Coronary artery (tissue), 2 donors: ENCODE measurements around the gene CHCHD1.
A peak's percentile ranks its signal among the peaks of the same experiment; 100 is the strongest.

Experiments
- DNase-seq: peaks from one replicate; pipeline ENCODE4 v3.0.0-alpha.2; 2017; ENCODE audit warnings: low spot score
- H3K27ac ChIP-seq, 2 donors: fragments of 200-600 bp; sonication (generic); one replicate each; pipeline ENCODE4 v1.5.1; 2016 to 2019
- H3K4me3 ChIP-seq: fragments of 200-600 bp; sonication (generic); 2 replicates; pipeline ENCODE4 v1.5.1; 2016; ENCODE audit warnings: mild to moderate bottlenecking, moderate library complexity
- TF ChIP-seq, protein P1 (sequence below): fragments of 200-600 bp; sonication (generic); IDR thresholded peaks from one replicate; pipeline ENCODE4 v1.5.1; 2019; ENCODE audit warnings: antibody characterized with exemption

CHCHD1 gene

DNA sequence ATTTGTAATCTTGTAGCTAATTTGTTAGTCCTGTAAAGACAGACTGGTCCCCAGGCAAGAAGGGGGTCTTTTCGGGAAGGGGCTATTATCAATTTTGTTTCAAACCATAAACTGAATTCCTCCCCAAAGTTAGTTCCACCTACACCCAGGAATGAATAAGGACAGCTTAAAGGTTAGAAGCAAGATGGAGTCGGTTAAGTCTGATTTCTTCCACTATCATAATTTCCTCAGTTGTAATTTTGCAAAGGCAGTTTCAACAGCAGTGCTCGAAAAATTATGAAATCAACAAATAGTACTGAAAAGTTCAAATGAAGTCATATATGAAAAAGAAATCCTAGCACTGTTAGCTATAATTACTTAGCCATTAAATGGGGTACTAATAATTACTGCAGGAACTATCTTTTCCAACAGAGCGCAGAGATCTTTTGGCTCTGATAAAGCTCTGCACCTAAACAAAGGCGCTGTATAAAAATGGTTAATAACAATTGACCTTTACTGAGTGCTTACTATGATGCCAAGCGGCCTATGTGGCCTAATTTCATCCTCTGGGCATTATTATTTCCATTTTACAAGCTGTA, 38.4 kb upstream of the CHCHD1 start:
- Histone ChIP-seq H3K27ac (peak overlapping the region; percentile 80 to 94), H3K4me3 (peak overlapping the region; percentile 72)
- DNase-seq: no peak
- TF ChIP-seq, protein P1, sequence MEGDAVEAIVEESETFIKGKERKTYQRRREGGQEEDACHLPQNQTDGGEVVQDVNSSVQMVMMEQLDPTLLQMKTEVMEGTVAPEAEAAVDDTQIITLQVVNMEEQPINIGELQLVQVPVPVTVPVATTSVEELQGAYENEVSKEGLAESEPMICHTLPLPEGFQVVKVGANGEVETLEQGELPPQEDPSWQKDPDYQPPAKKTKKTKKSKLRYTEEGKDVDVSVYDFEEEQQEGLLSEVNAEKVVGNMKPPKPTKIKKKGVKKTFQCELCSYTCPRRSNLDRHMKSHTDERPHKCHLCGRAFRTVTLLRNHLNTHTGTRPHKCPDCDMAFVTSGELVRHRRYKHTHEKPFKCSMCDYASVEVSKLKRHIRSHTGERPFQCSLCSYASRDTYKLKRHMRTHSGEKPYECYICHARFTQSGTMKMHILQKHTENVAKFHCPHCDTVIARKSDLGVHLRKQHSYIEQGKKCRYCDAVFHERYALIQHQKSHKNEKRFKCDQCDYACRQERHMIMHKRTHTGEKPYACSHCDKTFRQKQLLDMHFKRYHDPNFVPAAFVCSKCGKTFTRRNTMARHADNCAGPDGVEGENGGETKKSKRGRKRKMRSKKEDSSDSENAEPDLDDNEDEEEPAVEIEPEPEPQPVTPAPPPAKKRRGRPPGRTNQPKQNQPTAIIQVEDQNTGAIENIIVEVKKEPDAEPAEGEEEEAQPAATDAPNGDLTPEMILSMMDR: no peak

DNA sequence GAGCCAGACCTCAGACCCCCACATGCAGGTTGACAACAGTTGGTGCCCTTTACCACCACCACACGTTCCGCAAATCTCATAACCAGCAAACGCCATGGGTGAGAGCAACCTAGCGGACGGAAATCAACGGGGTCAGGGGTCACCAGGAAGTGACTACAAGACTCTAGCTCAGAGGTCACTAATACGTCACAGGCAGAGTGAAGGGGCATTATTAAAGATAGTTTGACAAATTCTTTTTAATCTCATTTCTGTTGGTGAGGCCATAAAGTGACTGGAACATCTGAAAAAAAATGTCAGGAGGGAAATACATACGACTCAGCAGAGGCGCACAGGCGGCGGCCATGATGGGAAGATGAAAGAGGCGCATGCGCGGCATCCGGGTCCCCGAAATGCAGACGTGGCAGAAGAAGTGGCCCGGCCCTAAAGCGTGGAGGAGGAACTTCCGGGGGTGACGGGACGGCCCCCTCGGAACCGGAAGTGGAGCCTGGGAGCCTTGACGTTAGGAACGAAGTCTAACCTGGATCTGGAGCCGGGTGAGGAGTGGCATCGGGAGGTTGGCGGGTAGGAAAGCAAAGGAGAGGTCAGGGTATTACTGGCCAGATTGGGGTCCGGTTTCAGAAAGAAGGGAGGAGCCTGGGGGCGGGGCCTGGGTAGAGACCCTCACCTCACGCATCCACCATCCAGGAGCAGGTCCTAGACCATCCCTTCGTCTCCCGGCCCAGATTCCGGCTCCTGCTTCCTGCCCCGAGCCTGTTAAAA, 37.8 kb upstream of the CHCHD1 start, which contains the start of gene SEC24C:
SEC24C (plus strand) TSS at position 468 of the 759 bp plus-strand sequence. CDS start 2,461 bp downstream, outside the sequence.
- Histone ChIP-seq H3K4me3 (peak within 1 kb of the TSS; percentile 72), H3K27ac (peak within 1 kb of the TSS; percentile 80 to 94)
- TF ChIP-seq, protein P1: no peak
- DNase-seq: peak; percentile 98

DNA sequence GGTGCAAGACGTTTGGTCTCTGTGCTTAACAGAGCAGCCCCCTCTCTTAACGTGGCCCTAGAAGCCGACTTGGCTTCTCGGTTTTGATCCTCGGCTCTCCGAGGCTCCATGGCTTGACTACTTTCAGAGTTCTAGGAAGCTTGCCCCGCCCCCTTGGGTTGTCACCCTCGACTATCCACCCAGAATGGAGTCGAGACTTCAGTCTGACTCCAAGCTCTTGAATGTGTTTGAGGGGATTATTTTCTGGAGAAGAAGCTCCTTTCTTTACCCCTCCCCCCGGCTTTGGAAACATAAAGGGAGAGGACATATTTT, 37.2 kb upstream of the CHCHD1 start:
- TF ChIP-seq, protein P1: no peak
- Histone ChIP-seq H3K4me3 (peak overlapping the region; percentile 72), H3K27ac (peak overlapping the region; percentile 80 to 94)
- DNase-seq: no peak

DNA sequence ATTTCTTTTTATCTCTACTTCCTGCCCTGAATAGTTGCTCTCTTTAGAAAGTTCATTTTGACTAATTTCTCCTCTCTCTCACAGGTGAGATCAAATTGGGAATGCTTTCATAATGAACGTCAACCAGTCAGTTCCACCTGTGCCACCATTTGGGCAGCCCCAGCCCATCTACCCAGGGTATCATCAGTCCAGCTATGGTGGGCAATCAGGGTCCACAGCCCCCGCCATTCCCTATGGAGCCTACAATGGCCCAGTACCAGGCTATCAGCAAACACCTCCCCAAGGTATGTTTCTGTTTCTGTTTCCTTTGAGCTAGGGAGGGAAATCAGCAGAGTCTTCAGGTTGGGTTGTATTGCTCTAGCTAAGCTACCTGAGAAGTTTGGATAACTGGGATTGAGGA, 35.1 kb upstream of the CHCHD1 start:
- H3K27ac ChIP-seq: no peak overlapping the region
- TF ChIP-seq, protein P1: no peak

DNA sequence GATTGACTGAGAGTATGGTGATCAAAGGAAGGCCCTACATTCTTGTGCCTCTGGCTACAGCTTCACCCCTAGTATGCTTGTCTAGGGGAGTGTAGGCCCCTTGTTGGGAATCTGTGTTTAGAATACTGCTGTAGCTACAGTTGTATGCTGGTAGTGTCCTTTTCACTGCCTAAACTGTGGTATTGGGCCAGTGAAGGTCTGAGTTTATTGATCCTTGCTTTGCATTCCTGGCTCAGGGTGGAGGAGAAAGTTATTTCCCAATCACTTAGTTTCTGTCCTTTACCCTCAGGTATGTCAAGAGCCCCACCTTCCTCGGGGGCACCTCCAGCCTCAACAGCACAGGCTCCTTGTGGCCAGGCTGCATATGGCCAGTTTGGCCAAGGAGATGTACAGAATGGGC, 31.0 kb upstream of the CHCHD1 start:
- no peak overlapping the region for H3K27ac ChIP-seq
- TF ChIP-seq, protein P1: no peak

More for the DNA sequence above, 35.1 kb upstream of the CHCHD1 start:
- no peak overlapping the region for H3K4me3 ChIP-seq
- DNase-seq: no peak

DNA sequence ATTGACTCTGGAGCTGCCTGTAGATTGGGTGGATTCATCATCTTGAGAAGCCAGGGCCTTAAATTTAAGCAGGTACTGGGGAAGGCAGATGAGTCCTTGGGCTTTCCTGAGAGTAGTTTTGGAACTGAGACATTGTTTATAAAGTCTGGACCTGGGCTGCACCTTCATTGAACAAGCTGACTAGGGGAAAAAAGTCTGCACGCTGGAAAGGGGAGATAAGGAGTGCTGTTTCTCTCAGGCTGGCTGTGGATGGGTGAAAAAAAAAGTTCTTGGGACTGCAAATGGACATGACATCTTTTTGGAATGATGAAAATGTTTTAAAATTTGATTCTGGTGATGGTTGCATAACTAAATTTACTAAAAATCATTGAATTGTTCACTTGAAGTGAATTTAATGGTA, 25.7 kb upstream of the CHCHD1 start:
- H3K27ac ChIP-seq: no peak overlapping the region
- no peak overlapping the region for H3K4me3 ChIP-seq
- TF ChIP-seq, protein P1: no peak
- no peak for DNase-seq

More for the DNA sequence above, 31.0 kb upstream of the CHCHD1 start:
- DNase-seq: no peak
- H3K4me3 ChIP-seq: no peak overlapping the region
